Adrenal gland (tissue), 5 donors: ENCODE results near the gene TBC1D21.

Experiments
- CTCF ChIP-seq, 6 experiments: fragments of 450-650 bp in 4 of 6; fragments of 200-600 bp in 2 of 6; sonication (generic) in 1 of 6; IDR thresholded peaks; 1 replicate in 5 of 6; 2 replicates in 1 of 6; pipeline versions ENCODE4 v1.5.1 to v1.8.0; 2016 to 2021; ENCODE audit warnings: antibody characterized with exemption in 6 of 6, mild to moderate bottlenecking in 2 of 6, moderate library complexity in 1 of 6
- POLR2A ChIP-seq, 2 donors: fragments of 450-650 bp; IDR thresholded peaks; one replicate each; pipeline ENCODE4 v1.6.1; 2017; ENCODE audit warnings: antibody characterized with exemption in 2 of 2, mild to moderate bottlenecking in 2 of 2, moderate library complexity in 1 of 2
- donor health status: DM: no; HTN: no; CAD: no.

DNA sequence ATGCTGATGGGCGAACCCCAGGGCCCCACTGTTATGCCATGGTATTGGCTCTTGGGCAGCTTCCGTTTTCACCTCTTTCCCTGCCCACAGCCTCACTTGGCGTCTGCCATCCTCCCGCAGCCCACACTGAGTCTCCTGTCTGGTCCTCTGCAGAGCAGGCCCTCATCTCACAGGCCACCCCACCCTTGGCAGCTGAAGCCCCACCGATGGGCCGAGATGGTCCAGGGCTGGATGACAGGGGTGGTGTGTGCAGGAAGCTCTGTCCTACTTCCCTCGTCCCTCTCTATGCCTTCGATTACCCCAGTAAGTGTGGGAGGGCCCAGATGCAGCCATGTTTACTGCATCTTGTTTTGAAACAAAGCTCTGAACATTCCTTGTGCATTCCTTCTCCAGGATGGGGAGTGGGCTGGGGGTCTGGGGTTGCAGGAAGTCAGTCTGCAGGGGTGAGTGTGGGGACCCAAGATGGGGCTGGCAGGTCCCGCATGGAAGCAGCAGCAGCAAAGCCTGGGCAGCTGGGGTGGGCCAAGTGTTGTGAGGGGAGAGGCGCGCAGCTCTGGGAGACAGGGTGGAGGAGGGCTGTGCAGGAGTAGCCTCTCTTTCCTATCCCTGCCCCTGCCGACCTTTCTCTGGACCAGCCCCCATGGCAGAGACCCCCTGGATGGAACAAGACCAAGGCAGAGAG, 20.9 kb downstream of the TBC1D21 start:
- no peak for TF ChIP-seq CTCF (IDR thresholded peaks at IDR 0.05)
- TF ChIP-seq POLR2A (IDR thresholded peaks at IDR 0.05): no peak
